GM21529 (cell line): Measurements from ENCODE around the gene TOM1L1.

Experiments used
- ATAC-seq: cut with Tn5 transposase; IDR thresholded peaks from one replicate; pipeline ENCODE4 v1.9.1; 2021; ENCODE audit not compliant: unreplicated experiment

TOM1L1 gene

GRCh38 chr17:54892360-54892759, 8.3 kb upstream of the TOM1L1 start:
- no peak for ATAC-seq

GRCh38 chr17:54898576-54898975, 2.1 kb upstream of the TOM1L1 start:
- ATAC-seq: no peak

GRCh38 chr17:54899201-54899600, 1.5 kb upstream of the TOM1L1 start:
- no peak for ATAC-seq

GRCh38 chr17:54899721-54900456, 763 bp upstream of the TOM1L1 start:
- no peak for ATAC-seq

GRCh38 chr17:54901230-54901822, 674 bp downstream of the TOM1L1 start:
- no peak for ATAC-seq

GRCh38 chr17:54902017-54902416, 1.4 kb downstream of the TOM1L1 start:
- no peak for ATAC-seq

GRCh38 chr17:54902611-54903010, 2.0 kb downstream of the TOM1L1 start:
- no peak for ATAC-seq

GRCh38 chr17:54903375-54903774, 2.7 kb downstream of the TOM1L1 start:
- ATAC-seq: no peak

- no peak for ATAC-seq
Observed at GRCh38 chr17:54906683-54907082, 6.0 kb downstream of the TOM1L1 start.

- ATAC-seq: no peak
Observed at GRCh38 chr17:54907376-54907775, 6.7 kb downstream of the TOM1L1 start.

GRCh38 chr17:54909766-54910165, 9.1 kb downstream of the TOM1L1 start:
- no peak for ATAC-seq

GRCh38 chr17:54916721-54917120, 16.1 kb downstream of the TOM1L1 start:
- ATAC-seq: no peak

GRCh38 chr17:54919425-54919824, 18.8 kb downstream of the TOM1L1 start:
- ATAC-seq: no peak

- ATAC-seq: no peak
Observed at GRCh38 chr17:54920819-54921218, 20.2 kb downstream of the TOM1L1 start.

GRCh38 chr17:54924405-54924804, 23.8 kb downstream of the TOM1L1 start:
- no peak for ATAC-seq

- no peak for ATAC-seq
Observed at GRCh38 chr17:54927525-54927924, 26.9 kb downstream of the TOM1L1 start.

GRCh38 chr17:54932711-54933110, 32.1 kb downstream of the TOM1L1 start:
- ATAC-seq: no peak

GRCh38 chr17:54933921-54934320, 33.3 kb downstream of the TOM1L1 start:
- ATAC-seq: no peak

- ATAC-seq: no peak
Observed at GRCh38 chr17:54935471-54935870, 34.8 kb downstream of the TOM1L1 start.

- ATAC-seq: no peak
Observed at GRCh38 chr17:54937018-54937417, 36.4 kb downstream of the TOM1L1 start.

- no peak for ATAC-seq
Observed at GRCh38 chr17:54937426-54937825, 36.8 kb downstream of the TOM1L1 start.

GRCh38 chr17:54941285-54941684, 40.6 kb downstream of the TOM1L1 start:
- no peak for ATAC-seq

GRCh38 chr17:54944796-54945195, 44.1 kb downstream of the TOM1L1 start:
- ATAC-seq: no peak
